H1 (cell line): ENCODE results near the gene AGAP1. TPM values are rescaled to one million over a fixed set of nuclear protein-coding genes. Genes with fewer than 3 reads are reported as not detected.

ENCODE experiments used
- BRCA1 ChIP-seq: IDR thresholded peaks from 2 replicates; pipeline ENCODE4 v1.6.1; 2012; ENCODE audit warnings: low read depth, low read length, improper control_type of control experiment
- FOSL1 ChIP-seq: IDR thresholded peaks from 2 replicates; pipeline ENCODE4 v1.6.1; 2011; ENCODE audit warnings: mild to moderate bottlenecking, low read depth, low read length, moderate library complexity; ENCODE audit not compliant: insufficient read depth
- JUND ChIP-seq: IDR thresholded peaks from 2 replicates; pipeline ENCODE4 v1.6.1; 2011; ENCODE audit warnings: mild to moderate bottlenecking, improper control_type of control experiment, low read length
- MAFK ChIP-seq: IDR thresholded peaks from 2 replicates; pipeline ENCODE4 v1.6.1; 2012; ENCODE audit warnings: low read depth, mild to moderate bottlenecking, improper control_type of control experiment, low read length
- PHF8 ChIP-seq: fragments of 200-600 bp; sonication (generic); conservative IDR thresholded peaks from 2 replicates; pipeline ENCODE4 v1.7.1; 2012; ENCODE audit warnings: low read depth, mild to moderate bottlenecking, inconsistent platforms, low read length, moderate library complexity
- POU5F1 ChIP-seq: IDR thresholded peaks from 2 replicates; pipeline ENCODE4 v1.6.1; 2011; ENCODE audit warnings: low read depth, mild to moderate bottlenecking, low read length, moderate library complexity
- RAD21 ChIP-seq, 2 experiments: IDR thresholded peaks in 1 of 2; conservative IDR thresholded peaks in 1 of 2; 2 replicates each; pipeline ENCODE4 v1.6.1; 2011; ENCODE audit warnings: low read depth in 2 of 2, low read length in 2 of 2, improper control_type of control experiment in 1 of 2, inconsistent platforms in 1 of 2, mild to moderate bottlenecking in 1 of 2, moderate library complexity in 1 of 2
- RFX5 ChIP-seq: IDR thresholded peaks from 2 replicates; pipeline ENCODE4 v1.6.1; 2011; ENCODE audit warnings: low read depth, low read length, improper control_type of control experiment, borderline replicate concordance
- RXRA ChIP-seq: IDR thresholded peaks from 2 replicates; pipeline ENCODE4 v1.6.1; 2011; ENCODE audit warnings: low read depth, mild to moderate bottlenecking, low read length, moderate library complexity; ENCODE audit not compliant: insufficient read depth
- TCF12 ChIP-seq: IDR thresholded peaks from 2 replicates; pipeline ENCODE4 v1.6.1; 2011; ENCODE audit warnings: low read depth, mild to moderate bottlenecking, low read length
- TEAD4 ChIP-seq: IDR thresholded peaks from 2 replicates; pipeline ENCODE4 v1.6.1; 2012; ENCODE audit warnings: low read depth, low read length, inconsistent platforms, mixed read lengths
- polyA plus RNA-seq, 7 experiments: library from polyadenylated mRNA; depleted of rRNA in 3 of 7; stranded (reverse) in 5 of 7; unstranded in 2 of 7; fragments of >200 nt in 5 of 7; fragments of 200-250 nt in 2 of 7; gene quantifications; 1 replicate in 5 of 7; 2 replicates in 1 of 7; 4 replicates in 1 of 7; pipeline versions ENCODE4 v1.2.1 to v1.2.3, GENCODE V29; 2011 to 2013; ENCODE audit warnings: missing spikeins in 2 of 7, mixed read lengths in 2 of 7
- total RNA-seq: library from RNA; stranded (reverse); fragmentation: NEBNext Ultra II Directional; extraction: Animal tissue kit (Norgen Biotek cat#: 25700); gene quantifications from 2 replicates; pipeline ENCODE4 v1.2.1, GENCODE V29; 2021
- TF ChIP-seq, protein P1 (sequence below): fragments of 300-600 bp; sonication (generic); IDR thresholded peaks from 2 replicates; pipeline ENCODE4 v1.7.1; 2012; ENCODE audit warnings: low read length, moderate library complexity, mild to moderate bottlenecking, inconsistent platforms; ENCODE audit not compliant: insufficient replicate concordance

AGAP1 gene
- total and polyA plus RNA-seq, 2 of the 8 experiments (the other 6 are each of a cell fraction or from before 2014, with no cell fraction given), result 18.1 to 39.4 TPM

GRCh38 chr2:235926229-235926628 lies 432.4 kb downstream of the AGAP1 start (continued):
- TF ChIP-seq, protein P1, sequence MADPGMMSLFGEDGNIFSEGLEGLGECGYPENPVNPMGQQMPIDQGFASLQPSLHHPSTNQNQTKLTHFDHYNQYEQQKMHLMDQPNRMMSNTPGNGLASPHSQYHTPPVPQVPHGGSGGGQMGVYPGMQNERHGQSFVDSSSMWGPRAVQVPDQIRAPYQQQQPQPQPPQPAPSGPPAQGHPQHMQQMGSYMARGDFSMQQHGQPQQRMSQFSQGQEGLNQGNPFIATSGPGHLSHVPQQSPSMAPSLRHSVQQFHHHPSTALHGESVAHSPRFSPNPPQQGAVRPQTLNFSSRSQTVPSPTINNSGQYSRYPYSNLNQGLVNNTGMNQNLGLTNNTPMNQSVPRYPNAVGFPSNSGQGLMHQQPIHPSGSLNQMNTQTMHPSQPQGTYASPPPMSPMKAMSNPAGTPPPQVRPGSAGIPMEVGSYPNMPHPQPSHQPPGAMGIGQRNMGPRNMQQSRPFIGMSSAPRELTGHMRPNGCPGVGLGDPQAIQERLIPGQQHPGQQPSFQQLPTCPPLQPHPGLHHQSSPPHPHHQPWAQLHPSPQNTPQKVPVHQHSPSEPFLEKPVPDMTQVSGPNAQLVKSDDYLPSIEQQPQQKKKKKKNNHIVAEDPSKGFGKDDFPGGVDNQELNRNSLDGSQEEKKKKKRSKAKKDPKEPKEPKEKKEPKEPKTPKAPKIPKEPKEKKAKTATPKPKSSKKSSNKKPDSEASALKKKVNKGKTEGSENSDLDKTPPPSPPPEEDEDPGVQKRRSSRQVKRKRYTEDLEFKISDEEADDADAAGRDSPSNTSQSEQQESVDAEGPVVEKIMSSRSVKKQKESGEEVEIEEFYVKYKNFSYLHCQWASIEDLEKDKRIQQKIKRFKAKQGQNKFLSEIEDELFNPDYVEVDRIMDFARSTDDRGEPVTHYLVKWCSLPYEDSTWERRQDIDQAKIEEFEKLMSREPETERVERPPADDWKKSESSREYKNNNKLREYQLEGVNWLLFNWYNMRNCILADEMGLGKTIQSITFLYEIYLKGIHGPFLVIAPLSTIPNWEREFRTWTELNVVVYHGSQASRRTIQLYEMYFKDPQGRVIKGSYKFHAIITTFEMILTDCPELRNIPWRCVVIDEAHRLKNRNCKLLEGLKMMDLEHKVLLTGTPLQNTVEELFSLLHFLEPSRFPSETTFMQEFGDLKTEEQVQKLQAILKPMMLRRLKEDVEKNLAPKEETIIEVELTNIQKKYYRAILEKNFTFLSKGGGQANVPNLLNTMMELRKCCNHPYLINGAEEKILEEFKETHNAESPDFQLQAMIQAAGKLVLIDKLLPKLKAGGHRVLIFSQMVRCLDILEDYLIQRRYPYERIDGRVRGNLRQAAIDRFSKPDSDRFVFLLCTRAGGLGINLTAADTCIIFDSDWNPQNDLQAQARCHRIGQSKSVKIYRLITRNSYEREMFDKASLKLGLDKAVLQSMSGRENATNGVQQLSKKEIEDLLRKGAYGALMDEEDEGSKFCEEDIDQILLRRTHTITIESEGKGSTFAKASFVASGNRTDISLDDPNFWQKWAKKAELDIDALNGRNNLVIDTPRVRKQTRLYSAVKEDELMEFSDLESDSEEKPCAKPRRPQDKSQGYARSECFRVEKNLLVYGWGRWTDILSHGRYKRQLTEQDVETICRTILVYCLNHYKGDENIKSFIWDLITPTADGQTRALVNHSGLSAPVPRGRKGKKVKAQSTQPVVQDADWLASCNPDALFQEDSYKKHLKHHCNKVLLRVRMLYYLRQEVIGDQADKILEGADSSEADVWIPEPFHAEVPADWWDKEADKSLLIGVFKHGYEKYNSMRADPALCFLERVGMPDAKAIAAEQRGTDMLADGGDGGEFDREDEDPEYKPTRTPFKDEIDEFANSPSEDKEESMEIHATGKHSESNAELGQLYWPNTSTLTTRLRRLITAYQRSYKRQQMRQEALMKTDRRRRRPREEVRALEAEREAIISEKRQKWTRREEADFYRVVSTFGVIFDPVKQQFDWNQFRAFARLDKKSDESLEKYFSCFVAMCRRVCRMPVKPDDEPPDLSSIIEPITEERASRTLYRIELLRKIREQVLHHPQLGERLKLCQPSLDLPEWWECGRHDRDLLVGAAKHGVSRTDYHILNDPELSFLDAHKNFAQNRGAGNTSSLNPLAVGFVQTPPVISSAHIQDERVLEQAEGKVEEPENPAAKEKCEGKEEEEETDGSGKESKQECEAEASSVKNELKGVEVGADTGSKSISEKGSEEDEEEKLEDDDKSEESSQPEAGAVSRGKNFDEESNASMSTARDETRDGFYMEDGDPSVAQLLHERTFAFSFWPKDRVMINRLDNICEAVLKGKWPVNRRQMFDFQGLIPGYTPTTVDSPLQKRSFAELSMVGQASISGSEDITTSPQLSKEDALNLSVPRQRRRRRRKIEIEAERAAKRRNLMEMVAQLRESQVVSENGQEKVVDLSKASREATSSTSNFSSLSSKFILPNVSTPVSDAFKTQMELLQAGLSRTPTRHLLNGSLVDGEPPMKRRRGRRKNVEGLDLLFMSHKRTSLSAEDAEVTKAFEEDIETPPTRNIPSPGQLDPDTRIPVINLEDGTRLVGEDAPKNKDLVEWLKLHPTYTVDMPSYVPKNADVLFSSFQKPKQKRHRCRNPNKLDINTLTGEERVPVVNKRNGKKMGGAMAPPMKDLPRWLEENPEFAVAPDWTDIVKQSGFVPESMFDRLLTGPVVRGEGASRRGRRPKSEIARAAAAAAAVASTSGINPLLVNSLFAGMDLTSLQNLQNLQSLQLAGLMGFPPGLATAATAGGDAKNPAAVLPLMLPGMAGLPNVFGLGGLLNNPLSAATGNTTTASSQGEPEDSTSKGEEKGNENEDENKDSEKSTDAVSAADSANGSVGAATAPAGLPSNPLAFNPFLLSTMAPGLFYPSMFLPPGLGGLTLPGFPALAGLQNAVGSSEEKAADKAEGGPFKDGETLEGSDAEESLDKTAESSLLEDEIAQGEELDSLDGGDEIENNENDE, result no peak
- TF ChIP-seq BRCA1, result no peak
- no peak for TF ChIP-seq JUND
- TF ChIP-seq RAD21 (IDR thresholded peaks at IDR 0.05 in 1 of 2, conservative IDR thresholded peaks at IDR 0.05 in 1 of 2; ENCODE audit: low read depth in 2 of 2, low read length in 2 of 2), result no peak
- no peak for TF ChIP-seq POU5F1
- TF ChIP-seq MAFK, result no peak
- no peak for TF ChIP-seq RFX5
- TF ChIP-seq FOSL1, result no peak
- TF ChIP-seq PHF8, result no peak
- no peak for TF ChIP-seq TEAD4
- no peak for TF ChIP-seq RXRA
- no peak for TF ChIP-seq TCF12
